ENCODE measurements around the gene XXYLT1.

DNA sequence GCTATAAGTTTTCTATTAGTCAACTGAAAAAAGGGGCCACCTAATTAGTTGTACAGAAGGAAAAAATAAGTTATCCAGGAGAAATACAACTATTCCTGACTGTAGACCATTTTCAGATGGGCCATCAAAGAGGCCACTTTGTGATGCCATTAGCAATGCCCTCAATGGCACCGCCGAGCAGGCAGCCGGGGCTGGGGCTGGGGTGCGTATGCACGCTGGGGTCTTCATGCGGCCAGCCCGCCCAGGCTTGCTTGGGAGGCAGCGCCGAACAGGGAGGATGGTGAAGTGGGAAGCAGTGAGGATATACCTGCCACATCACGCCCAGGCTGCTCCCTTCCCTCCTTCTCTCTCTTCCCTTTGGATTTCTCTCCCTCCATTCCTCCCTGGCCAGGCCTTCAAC is 128.4 kb downstream of the XXYLT1 start:
- no peak for TF ChIP-seq CTCF (IDR thresholded peaks at IDR 0.05)
- TF ChIP-seq, protein P1, sequence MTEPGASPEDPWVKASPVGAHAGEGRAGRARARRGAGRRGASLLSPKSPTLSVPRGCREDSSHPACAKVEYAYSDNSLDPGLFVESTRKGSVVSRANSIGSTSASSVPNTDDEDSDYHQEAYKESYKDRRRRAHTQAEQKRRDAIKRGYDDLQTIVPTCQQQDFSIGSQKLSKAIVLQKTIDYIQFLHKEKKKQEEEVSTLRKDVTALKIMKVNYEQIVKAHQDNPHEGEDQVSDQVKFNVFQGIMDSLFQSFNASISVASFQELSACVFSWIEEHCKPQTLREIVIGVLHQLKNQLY (CRISPR knock-in tag; IDR thresholded peaks at IDR 0.05) = no peak
- TF ChIP-seq SP1 (CRISPR knock-in tag; conservative IDR thresholded peaks at IDR 0.05) = no peak
- TF ChIP-seq ZNF263 (CRISPR knock-in tag; IDR thresholded peaks at IDR 0.05; ENCODE audit: low read depth) = no peak
- TF ChIP-seq GABPB1 (CRISPR knock-in tag; IDR thresholded peaks at IDR 0.05) = no peak

Data from WTC11 (cell line).